Measurements from ENCODE around the gene CR2. TPM values are rescaled to one million over a fixed set of nuclear protein-coding genes. Genes with fewer than 3 reads are reported as not detected.

The CR2 gene
- total RNA-seq, 1 experiment from 2014 or later, result 1.8 TPM

DNA sequence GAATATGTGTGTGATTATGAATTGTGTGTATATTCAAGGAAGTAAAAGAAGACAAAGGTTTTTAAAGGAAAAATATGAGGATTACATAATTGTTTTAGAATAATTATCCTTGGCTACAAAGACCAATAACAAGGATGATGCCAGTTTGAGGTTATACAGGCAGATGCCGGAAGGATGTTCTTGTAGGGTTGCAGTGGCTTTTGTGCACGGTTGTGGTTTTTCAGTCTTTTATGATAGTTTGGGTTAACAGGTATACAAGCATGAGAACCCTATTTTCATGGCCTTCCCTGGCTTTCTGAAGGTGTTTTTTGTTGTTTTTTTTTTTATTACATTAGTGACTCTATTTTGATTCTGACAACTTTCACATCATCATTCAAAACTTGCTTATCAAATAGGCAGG is 4.9 kb downstream of the CR2 start:
- Histone ChIP-seq H4K8ac (replicated peaks; ENCODE audit: insufficient read length, low read depth, low read length) (no peak overlapping the region), H3K9ac (ENCODE audit: extremely low read depth, insufficient read length, low read length) (no peak overlapping the region), H3K18ac (ENCODE audit: insufficient read length, low read depth, low read length) (no peak overlapping the region), H3K79me2 (ENCODE audit: insufficient read depth, low read length) (no peaks in the 10 kb centered on the region), H3K4ac (ENCODE audit: low read depth, low read length) (no peak overlapping the region), H2BK15ac (ENCODE audit: low read depth, low read length) (no peak overlapping the region), H3K4me1 (ENCODE audit: insufficient read depth, low read length) (0 out of 2 replicates have a peak, but pooled peaks cover 2% of the 10 kb centered on the region), H3K79me1 (ENCODE audit: insufficient read depth, low read depth, low read length, poor library complexity, severe bottlenecking) (no peaks in the 10 kb centered on the region), H4K20me1 (ENCODE audit: control insufficient read depth, insufficient read depth, insufficient read length) (no peaks in the 10 kb centered on the region), H2BK120ac (ENCODE audit: low read depth, low read length, poor library complexity, severe bottlenecking) (no peak overlapping the region), H2BK20ac (ENCODE audit: low read depth, low read length, poor library complexity, severe bottlenecking) (no peak overlapping the region), H3K14ac (ENCODE audit: insufficient read depth, low read length) (no peak overlapping the region), H3K27ac (ENCODE audit: insufficient read length, low read depth, low read length) (no peak overlapping the region), H3K27me3 (ENCODE audit: insufficient read depth, low read length) (peaks cover 4% of the 10 kb centered on the region; the same call in 1 of the 2 replicates), H2BK12ac (ENCODE audit: insufficient read length, low read depth, low read length) (no peak overlapping the region), H3K9me3 (ENCODE audit: control insufficient read depth, low read depth, low read length) (no peaks in the 10 kb centered on the region), H3K23me2 (ENCODE audit: insufficient read length, low read depth, low read length, poor library complexity, severe bottlenecking) (peaks cover 7% of the 10 kb centered on the region), H3K56ac (ENCODE audit: insufficient read length, low read depth, low read length) (no peak overlapping the region), H2AFZ (ENCODE audit: low read length) (no peak overlapping the region), H4K5ac (ENCODE audit: insufficient read length, low read depth, low read length) (no peak overlapping the region), H3T11ph (ENCODE audit: low read length) (no peak overlapping the region), H2AK5ac (ENCODE audit: insufficient read length, low read length) (no peak overlapping the region), H3K23ac (ENCODE audit: insufficient read length, low read depth, low read length) (no peak overlapping the region), H3K4me2 (ENCODE audit: insufficient read depth, insufficient read length, low read length) (no peak overlapping the region), H4K91ac (ENCODE audit: insufficient read length, low read depth, low read length) (no peak overlapping the region), H2BK5ac (ENCODE audit: insufficient read length, low read length) (no peak overlapping the region)
- no peaks in the 10 kb centered on the region for H3K36me3 Mint-ChIP-seq (ENCODE audit: insufficient read depth in 1 of 3, low read depth in 3 of 3)
- no peak overlapping the region for H3K4me3 Mint-ChIP-seq
- no peaks in the 10 kb centered on the region for H3K9me3 Mint-ChIP-seq
- H3K4me1 Mint-ChIP-seq, result peaks cover 0 to 3% of the 10 kb centered on the region in 2 experiments; a peak in 2 of 4 replicates
- H3K27ac Mint-ChIP-seq, result no peak overlapping the region
- H3K27me3 Mint-ChIP-seq (ENCODE audit: low read depth), result peaks cover 7% of the 10 kb centered on the region
- no peak for DNase-seq
- no CpG with 5 or more reads among the region's 2 CpGs for WGBS (ENCODE audit: extremely low coverage, insufficient read length, low lambda C conversion rate)
- TF ChIP-seq, protein P1, sequence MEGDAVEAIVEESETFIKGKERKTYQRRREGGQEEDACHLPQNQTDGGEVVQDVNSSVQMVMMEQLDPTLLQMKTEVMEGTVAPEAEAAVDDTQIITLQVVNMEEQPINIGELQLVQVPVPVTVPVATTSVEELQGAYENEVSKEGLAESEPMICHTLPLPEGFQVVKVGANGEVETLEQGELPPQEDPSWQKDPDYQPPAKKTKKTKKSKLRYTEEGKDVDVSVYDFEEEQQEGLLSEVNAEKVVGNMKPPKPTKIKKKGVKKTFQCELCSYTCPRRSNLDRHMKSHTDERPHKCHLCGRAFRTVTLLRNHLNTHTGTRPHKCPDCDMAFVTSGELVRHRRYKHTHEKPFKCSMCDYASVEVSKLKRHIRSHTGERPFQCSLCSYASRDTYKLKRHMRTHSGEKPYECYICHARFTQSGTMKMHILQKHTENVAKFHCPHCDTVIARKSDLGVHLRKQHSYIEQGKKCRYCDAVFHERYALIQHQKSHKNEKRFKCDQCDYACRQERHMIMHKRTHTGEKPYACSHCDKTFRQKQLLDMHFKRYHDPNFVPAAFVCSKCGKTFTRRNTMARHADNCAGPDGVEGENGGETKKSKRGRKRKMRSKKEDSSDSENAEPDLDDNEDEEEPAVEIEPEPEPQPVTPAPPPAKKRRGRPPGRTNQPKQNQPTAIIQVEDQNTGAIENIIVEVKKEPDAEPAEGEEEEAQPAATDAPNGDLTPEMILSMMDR (conservative IDR thresholded peaks at IDR 0.05), result no peak

Data from H9 (cell line).